Gastroesophageal sphincter (tissue), 3 donors: ENCODE results near the gene RANBP3L.

Source experiments
- CTCF ChIP-seq, 4 experiments: fragments of 200-600 bp in 2 of 4; fragments of 450-650 bp in 2 of 4; sonication (generic) in 1 of 4; IDR thresholded peaks; one replicate each; pipeline ENCODE4 v1.5.1; 2017 to 2019; ENCODE audit warnings: antibody characterized with exemption in 4 of 4, mild to moderate bottlenecking in 2 of 4, moderate library complexity in 2 of 4
- POLR2A ChIP-seq, 2 donors: fragments of 450-650 bp; IDR thresholded peaks; one replicate each; pipeline ENCODE4 v1.6.1; 2017; ENCODE audit warnings: antibody characterized with exemption in 2 of 2, mild to moderate bottlenecking in 2 of 2, moderate library complexity in 1 of 2

GRCh38 chr5:36214436-36214835, 87.3 kb downstream of the RANBP3L start:
- TF ChIP-seq CTCF (IDR thresholded peaks at IDR 0.05): peak in 2 of 4 experiments; percentile 20 to 37
- TF ChIP-seq POLR2A (IDR thresholded peaks at IDR 0.05): no peak
